GM21360 (cell line): Measurements from ENCODE around the gene GSG1L2.

Source experiments
- ATAC-seq: cut with Tn5 transposase; IDR thresholded peaks from one replicate; pipeline ENCODE4 v1.9.1; 2021; ENCODE audit warnings: mild to moderate bottlenecking, moderate library complexity; ENCODE audit not compliant: unreplicated experiment

GSG1L2 gene

DNA sequence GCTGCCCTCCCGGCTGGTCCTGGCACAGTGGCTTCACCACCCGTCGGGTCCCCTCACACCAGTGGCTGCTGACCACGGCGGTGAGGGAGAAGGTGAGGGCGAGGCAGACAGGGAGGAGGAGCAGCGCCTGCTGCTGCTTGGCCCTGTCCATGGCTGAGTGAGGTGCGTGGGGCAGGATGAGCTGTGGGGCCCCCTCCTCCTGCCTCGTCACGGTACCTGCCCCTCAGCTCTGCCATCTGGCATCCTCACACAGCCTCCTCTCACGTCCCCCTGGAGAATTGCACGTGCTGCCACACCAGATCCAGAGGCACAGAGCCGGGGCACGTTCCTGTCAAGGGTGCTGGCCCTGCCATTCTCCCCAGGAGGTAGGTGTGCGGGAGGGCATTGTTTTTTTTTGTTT, at the start of gene GSG1L2:
Gene GSG1L2, minus strand, starts transcription at position 159 of the 400 bp plus-strand sequence. Its CDS starts 8 bp downstream, at position 151.
- ATAC-seq: no peak

- no peak for ATAC-seq
Measured at GRCh38 chr17:9868552-9868951, 46.7 kb upstream of the GSG1L2 start.

DNA sequence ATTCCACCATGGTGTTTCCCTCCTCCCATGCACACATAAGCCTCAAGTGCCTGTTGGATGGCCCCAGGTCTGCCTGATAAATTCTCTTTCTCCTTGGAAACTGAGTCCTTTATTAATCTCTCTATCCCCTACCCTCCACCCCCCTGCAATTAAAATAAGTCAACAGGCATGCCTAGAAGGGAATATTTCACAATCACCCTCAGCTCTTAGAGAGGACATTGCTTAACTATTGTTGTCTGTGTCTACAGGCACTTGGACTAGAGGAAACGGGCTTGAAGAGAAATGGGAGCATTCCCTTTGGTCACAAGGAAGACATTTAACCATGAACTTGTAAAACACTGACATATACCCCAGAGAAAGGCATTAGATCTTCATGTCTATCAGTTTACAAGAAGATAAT, 43.7 kb upstream of the GSG1L2 start:
- ATAC-seq: no peak

GRCh38 chr17:9862949-9863348, 41.1 kb upstream of the GSG1L2 start:
- no peak for ATAC-seq

GRCh38 chr17:9862220-9862619, 40.3 kb upstream of the GSG1L2 start:
- ATAC-seq: no peak

DNA sequence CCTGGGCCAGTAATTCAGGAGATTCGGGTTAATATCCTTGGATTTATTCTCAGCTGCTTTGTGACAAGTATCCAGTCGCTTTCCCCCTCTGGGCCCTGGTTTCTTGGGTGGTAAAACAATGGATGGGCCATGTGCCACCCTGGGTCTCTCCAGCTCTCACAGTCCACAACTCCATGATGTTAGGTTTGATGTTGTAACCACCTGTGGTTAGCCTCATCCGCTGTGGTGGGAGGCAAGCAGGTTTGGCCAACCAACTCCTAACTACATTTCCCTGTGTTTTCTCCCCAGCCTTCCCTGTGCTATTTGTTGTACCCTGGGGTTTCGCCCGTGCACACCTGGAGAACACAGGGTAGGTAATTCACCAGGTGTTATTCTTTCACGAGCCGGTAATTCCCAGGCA, 39.0 kb upstream of the GSG1L2 start:
- ATAC-seq: no peak

DNA sequence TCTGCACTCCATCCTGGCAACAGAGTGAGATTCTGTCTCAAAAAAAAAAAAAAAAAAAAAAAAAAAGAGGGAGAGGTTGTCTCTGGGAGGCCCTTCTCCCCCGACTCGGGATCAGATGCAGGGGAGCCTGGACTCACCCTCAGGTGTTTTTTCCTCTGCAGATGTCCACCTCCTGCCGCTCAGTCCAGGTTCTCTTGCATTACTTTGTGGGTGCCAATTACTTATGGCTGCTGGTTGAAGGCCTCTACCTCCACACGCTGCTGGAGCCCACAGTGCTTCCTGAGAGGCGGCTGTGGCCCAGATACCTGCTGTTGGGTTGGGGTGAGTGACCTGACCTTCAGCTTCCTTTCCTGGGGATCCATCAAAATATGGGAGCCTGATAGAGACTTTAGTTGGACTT, 37.9 kb upstream of the GSG1L2 start:
- ATAC-seq: no peak

- ATAC-seq: no peak
Measured at GRCh38 chr17:9855036-9855435, 33.2 kb upstream of the GSG1L2 start.

DNA sequence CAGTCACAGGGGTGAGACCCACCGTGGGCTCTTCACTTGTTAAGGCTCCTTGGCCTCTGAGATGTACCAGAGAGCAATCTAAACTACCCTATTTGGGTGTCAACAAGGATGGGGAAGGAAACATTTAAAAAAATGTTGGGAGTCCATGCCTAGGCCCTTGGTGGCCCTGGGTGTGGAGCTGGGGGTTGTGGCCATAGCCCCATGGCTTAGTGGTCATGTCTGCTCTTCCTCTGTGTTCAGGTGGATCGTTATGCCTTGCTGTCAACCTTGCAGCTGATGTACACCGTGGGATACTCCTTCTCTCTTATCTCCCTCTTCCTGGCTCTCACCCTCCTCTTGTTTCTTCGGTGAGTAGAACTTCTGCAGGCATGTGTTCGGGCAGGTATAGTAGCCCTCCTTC, 32.4 kb upstream of the GSG1L2 start:
- no peak for ATAC-seq

GRCh38 chr17:9850151-9850550, 28.3 kb upstream of the GSG1L2 start:
- no peak for ATAC-seq

DNA sequence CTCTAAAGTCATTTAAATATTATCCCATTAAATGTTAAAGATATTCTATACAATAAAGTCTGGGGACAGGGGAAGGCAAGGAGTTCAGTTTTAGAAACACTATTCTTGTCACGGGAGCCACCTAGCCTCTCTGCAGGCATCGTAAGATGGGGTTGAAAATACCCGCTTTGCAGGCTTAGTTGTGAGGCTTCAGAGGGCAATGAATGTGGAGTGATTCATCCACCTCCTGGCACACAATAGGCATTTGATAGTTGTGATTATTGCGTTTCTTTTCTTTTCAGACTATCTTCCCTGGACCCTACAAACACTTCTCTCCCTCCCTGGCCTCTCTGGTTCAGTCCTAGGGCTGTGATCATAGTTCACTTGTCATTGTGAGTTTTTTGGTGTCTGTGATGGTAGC, 23.4 kb upstream of the GSG1L2 start:
- no peak for ATAC-seq

DNA sequence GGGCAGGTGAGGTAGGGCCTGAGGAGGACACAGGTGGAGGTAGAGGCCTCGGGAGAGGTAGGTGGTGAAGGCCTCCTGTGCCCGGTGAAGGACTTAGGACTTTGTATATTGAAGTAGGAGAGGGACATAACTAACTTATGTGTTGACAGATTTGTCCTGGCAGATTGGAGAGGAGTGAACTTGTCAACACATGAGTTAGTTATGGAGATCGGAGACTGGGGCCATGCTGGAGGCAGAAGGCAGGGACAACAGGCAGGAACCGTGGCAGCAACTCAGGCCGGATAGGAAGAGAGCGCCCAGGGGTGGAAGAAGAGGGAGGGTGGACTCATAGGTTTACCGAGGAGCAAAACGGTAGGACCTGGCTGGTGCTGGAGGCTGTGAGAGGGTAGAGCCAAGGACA, 22.3 kb upstream of the GSG1L2 start:
- ATAC-seq: no peak

DNA sequence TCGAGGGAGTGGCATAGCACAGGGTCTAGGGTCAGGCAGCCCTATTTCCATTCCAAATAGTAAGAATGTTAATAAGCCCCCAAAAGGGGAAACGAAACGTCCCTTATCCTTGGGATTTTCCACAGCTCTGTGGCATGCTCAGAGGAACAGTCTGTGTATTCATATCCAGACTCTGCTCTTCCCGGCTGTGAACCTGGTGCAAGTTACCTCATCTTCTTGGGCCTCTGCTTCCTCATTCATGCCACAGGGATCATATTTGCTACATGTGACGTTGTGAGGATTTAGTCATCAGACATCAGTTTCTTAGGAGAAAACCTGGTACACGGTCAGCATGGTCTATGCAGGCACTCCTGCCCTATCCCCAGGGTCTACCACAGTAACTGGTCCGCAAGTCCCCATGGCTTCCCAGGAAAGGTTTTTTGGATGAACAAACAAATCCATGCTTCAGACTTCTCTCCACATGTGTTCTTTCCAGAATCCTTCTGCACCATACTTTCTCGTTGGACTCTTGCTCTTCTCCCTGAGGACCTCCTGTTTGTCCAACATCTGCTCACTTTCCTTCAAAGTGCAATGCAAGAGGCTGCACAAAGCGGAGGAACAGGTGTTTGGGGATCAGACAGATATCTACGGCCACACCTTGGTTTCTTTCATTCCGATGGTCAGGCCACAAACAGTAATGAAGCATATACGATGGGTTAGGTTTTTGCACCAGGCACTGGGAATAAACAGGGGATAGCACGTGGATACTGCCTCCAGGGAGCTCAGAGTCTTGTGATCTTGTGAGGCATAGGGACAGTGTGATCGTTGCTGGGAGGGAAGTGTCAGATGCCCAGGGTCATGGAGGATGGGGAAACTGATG, 21.5 kb upstream of the GSG1L2 start:
- ATAC-seq: no peak

GRCh38 chr17:9842057-9842758, 20.3 kb upstream of the GSG1L2 start:
- ATAC-seq: no peak

DNA sequence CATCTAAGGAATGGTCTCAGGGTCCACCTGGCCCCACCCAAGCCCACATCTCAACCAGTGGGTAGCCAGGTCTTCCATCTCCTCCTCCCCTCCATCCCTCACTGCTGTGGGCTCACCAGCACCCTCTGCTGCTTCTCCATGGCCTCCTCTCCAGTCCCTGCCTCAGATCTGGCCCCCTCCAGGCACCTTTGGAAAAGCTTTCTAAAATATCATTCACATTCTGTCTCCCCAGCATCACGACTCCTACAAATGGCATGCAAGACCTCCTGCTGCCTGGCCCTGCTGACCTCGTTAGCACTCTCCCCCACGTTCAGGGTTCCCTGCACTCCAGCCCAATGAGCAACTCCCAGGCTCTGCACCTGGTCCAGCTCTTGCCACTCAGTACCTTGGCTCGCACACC, 17.6 kb upstream of the GSG1L2 start:
- no peak for ATAC-seq

- ATAC-seq: no peak
Measured at GRCh38 chr17:9837551-9838471, 15.9 kb upstream of the GSG1L2 start.

GRCh38 chr17:9833922-9834321, 12.0 kb upstream of the GSG1L2 start:
- ATAC-seq: no peak

- no peak for ATAC-seq
Measured at GRCh38 chr17:9830711-9831110, 8.8 kb upstream of the GSG1L2 start.

DNA sequence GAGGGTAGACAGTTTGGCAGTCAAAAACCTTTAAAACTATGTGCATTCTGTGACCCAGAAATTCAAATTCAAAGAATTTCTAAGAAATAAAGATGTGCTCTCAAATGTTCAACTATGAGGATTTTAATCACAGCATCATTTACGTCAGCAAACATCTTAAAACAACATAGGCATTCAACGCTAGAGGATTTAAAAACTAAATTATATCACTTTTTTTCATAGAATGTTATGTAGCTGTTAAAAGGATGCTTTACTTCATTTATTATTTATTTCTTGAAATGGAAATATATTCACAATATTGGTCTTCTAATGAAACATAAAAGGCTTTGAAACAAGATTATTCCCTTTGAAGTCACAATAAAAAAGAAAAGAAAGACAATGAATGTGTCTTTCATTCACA, 7.5 kb upstream of the GSG1L2 start:
- ATAC-seq: no peak

DNA sequence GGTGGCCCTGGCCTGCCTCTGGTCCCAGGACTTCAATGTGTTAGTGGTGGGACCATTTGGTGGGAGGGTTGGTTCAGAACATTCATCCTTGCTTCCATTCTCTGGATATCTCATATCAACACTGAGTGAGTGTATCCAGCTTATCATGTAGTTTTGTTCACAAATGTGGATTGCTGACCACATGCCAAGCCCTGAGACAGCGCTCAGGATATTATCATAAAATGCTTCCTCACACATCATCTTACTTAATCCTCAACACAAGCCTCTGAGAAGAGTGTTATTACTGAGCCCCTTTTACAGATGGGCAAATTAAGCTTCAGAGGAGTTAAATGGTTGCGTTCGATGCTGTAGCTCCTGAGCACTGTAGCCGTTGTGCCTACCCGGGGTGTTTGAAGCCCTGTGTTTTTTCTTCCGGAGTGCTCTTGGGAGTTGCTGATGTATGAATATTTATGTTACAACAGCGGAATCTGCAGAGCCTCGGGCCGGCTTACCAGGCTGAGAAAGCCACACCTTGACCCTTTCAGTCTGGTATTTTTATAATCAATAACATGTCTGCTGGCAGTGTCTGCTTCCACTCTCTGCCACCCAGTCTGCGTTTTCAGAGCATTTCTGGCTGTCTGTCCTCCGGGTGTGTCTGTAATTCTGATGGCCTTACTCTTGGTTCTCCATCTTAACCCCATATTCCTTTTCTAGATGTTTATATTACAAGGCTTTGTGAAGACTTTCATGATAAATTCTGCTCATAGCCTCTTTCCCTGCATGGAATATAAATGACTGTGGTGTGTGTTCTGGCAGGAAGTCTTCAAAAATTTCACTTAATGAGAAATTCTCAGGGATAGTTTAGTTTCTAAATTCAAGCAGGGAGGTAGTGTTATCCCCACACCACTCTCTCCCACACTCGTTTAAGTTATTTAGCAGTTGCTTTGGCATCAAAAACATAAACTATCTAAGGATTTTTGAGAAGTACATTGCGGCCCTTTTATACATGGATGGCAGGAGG, 6.7 kb upstream of the GSG1L2 start:
- ATAC-seq: no peak
